ENCODE data around the gene RGS7BP.

GRCh38 chr5:64637144-64637543, 131.3 kb downstream of the RGS7BP start:
- TF ChIP-seq POLR2A (IDR thresholded peaks at IDR 0.05): no peak
- TF ChIP-seq CTCF (IDR thresholded peaks at IDR 0.05): no peak

All from testis (tissue), 2 donors.